ENCODE results near the gene CDC5L.

GRCh38 chr6:44468835-44469234 is 81.3 kb downstream of the CDC5L start:
- TF ChIP-seq YY1 (IDR thresholded peaks at IDR 0.05; ENCODE audit: insufficient read depth, insufficient read length) (no peak), ZNF274 (IDR thresholded peaks at IDR 0.05; ENCODE audit: low read depth, low read length) (no peak), SUZ12 (IDR thresholded peaks at IDR 0.05; ENCODE audit: extremely low read depth, insufficient read depth, insufficient read length) (no peak)
